GM18873 (cell line): ENCODE results near the gene UQCRC2.
"Not testable (repeated sequence)": the region's sequence is repeated elsewhere in the genome, so short reads cannot be mapped to it uniquely, and the experiment has no call there.

Source experiments
- ATAC-seq: cut with Tn5 transposase; IDR thresholded peaks from one replicate; pipeline ENCODE4 v1.9.1; 2021; ENCODE audit warnings: mild to moderate bottlenecking, moderate library complexity, moderate number of reproducible peaks; ENCODE audit not compliant: unreplicated experiment, low FRiP score

The UQCRC2 gene

DNA sequence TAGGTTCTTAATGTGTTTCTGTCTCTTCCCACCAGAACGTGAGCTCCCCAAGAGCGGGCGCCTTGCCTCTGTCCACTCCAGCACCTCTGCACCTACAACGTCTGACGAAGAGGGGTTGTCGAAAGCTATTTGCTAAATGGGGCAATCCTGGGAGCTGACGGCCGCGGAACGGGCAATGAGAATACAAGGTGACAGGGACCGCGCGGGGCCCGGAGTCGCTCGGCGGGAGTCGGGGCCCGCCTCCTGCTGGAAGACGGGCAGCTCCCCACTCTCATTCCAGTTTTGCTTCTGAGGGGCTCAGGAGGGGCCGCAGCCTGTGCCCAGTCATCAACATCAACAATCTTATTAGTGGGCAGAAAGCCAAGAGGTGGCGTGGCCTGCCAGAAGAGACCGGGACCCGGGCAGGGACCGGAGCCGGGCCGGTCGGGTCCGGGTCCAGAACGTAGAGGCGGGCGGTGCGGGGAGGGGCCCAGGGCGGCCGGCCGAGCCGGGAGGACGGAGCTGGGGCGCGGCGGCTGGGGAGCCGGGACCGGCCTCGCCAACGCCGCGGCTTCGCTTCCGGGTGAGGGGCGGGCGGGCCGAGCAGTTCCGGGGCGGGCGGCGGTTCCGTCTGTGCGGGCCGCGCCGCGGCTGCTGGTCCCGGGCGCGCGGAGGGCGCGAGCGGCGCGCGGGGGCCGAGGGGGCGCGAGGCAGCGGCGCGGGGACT, 54.5 kb downstream of the UQCRC2 start, which contains the start of gene MOSMO:
Gene MOSMO, plus strand, starts transcription at position 603 of the 706 bp plus-strand sequence. CDS start 191 bp downstream, outside the sequence.
- no peak for ATAC-seq

DNA sequence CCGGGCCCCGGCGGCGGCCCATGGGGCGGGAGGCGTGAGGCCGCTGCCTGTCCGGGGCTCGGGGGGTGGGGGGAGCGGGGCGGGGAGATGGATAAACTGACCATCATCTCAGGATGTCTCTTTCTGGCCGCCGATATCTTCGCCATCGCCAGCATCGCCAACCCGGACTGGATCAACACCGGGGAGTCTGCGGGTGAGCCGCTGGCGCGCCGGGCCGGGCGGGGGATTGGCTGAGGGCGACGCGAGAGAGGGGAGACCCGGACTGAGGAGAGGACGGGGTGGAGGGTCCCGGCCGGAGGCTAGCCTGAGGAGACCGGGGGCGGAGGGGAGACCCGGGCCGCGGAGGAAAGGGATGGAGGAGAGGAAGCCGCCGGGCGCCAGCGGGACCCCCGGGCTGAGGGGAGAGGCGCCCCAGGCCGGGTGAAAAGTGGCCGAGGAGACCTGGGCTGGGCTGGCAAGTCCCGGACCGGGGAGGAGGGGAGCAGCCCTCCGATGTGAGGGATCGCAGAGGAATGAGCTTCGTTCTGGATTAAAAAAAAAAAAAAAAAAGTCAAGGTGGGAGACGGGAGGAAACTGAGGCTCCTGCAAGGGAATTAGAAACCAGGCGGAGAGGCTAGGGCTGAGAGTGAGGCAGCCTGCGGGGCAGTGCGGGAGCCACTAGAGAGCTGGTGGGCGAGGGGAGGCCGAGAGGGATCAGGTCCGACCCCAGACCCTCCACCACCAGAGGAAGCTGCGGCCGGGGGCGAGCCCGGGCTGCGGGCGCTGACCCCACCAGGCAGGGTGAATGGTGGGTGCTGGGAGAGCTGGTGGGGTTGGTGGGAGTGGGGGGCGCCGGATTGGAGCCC, 55.3 kb downstream of the UQCRC2 start:
- ATAC-seq = no peak

DNA sequence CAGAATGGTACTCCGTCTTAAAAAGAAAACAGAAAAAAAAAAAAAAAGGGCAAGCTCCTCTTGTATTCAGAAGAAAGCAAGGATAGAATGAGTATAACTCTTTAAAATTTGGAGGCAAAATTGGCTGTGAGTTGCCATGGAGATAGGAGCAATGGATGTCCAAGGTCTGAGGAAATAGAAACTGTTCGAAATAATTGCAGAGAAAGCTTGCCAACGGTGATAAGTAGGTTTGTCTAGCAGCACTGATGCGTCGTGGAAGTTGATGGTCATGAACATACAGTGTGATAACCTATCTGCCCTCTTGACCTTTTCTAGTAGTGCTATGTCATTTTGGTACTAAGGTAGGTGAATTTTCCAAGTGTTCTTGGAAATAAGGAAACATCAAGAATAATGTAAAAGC, 57.7 kb downstream of the UQCRC2 start:
- ATAC-seq = no peak

DNA sequence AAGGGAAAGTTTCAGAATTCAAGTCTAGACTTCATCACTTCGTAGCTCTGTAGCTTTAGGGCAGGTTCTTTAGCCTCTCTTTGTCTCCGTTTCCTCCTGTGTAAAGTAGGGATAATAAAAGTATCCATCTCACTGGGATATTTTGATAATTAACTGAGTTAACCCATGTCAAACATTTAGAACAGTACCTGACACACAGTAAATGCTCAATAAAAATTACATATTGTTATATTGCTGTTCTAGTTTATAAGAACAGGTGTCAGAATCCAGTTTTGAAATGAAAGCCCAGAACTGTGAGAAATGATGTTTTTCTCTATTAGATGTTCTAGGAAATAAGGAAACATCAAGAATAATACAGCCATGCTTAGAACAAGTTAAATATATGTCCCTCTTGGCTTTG, 59.1 kb downstream of the UQCRC2 start:
- no peak for ATAC-seq

DNA sequence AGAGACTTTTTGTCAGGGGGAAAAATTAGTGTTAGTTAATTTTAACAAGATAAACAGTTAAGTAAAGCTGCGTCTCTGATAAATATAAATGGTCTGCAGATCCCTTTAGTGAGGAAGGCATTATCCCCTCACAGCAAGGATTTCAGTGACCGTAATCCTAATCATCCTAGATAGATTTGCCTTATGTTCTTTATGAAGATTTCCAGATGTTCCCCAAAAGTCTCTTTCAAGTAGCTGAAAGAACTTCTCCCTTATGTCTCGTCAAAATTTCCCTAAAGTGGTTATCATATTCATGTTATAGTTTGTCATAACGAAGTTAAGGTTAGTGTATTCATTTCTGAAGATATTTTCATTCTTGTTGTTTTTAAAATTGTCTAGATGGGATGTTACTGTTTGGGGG, 60.3 kb downstream of the UQCRC2 start:
- ATAC-seq = no peak

DNA sequence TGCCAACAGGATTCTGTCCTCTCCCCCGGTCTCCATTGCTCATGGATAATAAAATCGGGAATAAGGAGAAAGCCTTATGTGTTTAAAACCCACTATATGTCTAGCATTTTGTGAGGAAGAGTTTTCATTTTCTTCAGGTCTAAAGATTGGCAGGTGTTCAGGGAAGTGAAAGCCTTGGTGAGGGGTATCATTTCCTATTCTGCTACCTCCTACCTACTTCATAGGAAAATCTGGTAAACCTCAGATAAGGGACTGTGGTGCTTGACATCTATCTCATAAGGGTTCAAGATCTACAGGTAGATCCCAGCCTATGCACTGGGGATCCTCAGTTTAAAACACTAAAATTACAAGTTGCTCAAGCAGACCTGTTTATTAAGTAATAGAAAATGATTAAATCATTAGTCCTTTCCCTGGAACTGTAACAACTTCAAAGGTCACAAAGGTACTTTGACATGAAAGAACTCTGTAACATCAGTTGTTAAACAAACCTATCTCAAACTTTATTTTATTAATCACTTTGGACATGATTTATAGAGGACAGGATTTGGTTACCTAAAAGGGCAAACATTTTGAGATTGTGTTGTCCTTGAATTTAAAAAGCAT, 61.2 kb downstream of the UQCRC2 start:
- no peak for ATAC-seq

DNA sequence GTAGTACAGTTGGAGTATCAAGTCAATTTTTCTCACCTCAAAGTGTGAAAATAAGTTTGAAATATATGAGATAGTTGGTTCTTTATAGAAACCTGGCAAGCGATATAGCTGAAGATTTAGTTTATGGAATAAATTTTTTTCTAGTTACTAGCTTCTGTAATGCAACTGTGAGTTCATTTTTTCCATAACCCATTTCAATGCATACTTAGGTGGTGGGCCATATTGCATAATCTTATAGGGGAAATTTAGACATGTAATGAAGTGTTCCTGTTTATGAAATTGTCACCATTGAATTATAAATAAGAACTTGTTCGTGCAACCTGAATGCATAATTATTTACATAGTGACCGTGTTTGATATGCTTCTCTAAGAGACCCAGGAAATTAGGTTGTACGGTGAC, 63.8 kb downstream of the UQCRC2 start:
- no peak for ATAC-seq

DNA sequence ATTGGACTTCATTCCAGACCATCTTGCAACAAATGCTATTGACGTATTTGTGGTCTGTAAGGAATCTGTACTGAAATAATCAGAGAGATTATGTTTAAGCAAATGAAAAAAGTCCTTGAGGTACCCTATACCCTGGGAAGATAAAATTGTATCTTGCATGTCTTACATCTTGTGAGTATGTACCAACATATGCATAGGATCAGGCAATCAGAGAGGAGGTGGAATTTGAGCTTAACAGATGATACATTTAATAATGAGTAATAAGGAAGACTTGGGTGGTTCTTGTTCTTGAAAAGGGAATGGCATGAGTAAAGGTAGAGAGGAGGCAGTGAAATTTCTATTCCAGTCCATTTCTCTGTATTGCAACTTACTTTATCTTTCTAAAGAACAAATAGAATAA, 65.4 kb downstream of the UQCRC2 start:
- ATAC-seq = no peak

DNA sequence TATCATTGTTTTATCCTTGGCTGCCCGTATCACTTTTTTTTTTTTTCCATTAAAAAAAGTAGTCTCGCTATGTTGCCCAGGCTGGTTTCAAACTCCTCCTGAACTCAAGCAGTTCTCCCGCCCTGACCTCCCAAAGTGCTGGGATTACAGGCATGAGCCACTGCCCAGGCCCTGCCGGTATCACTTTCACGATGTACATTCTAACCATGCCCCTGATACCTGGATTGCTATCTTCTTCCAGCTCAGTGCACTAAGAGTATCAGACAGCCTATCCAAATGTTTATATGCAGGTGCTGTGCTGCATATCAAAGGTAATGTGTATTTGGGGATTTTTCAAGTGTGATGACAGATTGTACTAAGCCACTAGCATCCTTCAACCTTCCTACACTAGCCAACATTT, 69.0 kb downstream of the UQCRC2 start:
- no peak for ATAC-seq

DNA sequence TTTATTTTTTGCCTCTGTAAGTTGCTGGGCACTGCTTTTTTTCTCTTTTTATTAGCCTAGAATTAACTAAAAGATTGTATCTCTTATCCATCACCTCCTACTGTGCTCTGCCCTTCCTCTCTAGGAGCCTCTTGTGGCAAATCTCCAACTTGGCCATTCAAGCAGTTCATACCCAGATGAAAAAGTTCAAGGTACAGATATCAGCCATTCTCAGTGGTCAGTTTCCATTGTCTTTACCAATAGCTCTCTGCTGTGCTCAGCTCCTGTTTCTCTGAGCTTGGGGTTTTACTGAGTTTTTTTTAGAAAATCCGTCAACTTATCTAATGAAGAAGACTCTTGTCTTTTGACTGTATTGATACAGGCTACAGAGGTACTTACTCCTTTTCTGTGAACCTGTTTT, 70.3 kb downstream of the UQCRC2 start:
- no peak for ATAC-seq

DNA sequence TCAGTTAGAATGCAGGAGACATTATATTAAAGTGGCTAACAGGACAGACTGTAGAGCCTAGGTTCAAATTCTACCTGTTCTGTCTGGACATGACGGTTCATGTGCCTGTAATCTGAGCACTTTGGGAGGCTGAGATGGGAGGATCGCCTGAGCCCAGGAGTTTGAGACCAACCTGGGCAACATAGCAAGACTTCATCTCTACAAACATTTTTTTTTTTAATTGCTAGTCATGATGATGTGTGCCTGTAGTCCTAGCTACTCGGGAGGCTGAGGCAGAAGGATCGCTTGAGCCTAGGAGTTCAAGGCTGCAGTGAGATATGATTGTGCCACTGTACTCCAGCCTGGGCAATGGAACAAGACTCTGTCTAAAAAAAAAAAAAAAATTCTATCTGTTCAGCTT, 71.6 kb downstream of the UQCRC2 start:
- ATAC-seq = not testable (repeated sequence)

DNA sequence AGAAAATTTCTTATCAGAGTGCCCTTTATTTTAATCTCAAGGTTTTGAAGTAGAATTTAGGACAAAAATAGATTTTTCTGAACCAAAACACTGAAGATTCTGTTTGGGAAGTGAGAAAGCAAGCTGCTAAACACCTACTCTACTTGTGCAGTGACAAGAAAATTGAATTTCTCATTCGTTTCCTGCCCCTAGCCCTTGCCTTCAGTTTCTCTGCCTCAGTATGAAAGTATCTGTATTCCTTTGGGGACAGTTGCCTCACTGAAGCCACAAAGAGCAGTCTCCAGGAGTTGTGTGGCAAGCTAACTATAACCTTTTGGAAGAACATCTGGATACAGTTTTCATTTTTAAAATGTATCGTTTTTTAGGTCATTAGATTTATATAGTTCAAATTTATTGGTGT, 74.5 kb downstream of the UQCRC2 start:
- ATAC-seq = no peak

DNA sequence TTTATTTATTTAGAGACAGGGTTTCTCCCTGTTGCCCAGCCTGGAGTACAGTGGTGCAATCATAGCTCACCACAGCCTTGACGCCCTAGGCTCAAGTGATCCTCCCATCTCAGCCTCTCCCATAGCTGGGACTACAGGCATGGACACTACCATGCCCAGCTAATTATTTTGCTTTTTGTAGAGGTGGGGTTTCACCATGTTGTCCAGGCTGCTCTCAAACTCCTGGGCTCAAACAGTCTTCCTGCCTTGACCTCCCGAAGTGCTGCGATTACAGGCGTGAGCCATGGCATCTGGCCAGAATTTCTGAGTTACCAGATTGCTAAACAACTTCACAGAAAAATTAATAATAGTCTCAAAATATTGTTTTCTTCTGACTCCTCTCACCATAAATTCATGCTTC, 76.5 kb downstream of the UQCRC2 start:
- ATAC-seq = no peak

DNA sequence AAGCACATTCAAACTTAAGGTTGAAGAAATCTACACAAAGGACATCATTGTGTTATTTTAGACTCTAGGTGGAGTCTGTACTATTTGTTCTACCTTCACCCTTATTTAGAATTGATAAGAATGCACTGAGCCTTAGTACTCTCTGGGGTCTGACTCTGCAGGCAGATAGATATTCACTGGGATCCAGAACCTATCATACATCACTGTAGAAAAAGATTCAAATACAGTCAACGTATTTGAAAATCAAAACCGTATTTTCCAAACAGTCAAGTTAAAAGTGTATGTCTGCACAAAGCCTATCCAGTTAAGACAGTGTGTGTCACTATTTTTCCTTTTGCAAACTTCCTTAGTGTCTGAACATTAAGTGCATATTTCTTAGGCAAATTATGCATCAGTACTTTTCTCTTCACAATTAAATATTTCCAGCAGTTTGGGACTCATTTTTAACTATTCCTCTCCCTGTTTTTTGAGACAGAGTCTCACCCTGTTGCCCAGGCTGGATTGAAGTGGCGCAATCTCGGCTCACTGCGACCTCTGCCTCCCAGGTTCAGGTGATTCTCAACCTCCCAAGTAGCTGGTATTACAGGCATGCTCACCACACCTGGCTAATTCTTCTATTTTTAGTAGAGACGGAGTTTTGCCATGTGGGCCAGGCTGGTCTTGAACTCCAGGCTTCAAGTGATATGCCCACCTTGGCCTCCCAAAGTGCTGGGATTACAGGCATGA, 77.1 kb downstream of the UQCRC2 start:
- ATAC-seq = no peak

DNA sequence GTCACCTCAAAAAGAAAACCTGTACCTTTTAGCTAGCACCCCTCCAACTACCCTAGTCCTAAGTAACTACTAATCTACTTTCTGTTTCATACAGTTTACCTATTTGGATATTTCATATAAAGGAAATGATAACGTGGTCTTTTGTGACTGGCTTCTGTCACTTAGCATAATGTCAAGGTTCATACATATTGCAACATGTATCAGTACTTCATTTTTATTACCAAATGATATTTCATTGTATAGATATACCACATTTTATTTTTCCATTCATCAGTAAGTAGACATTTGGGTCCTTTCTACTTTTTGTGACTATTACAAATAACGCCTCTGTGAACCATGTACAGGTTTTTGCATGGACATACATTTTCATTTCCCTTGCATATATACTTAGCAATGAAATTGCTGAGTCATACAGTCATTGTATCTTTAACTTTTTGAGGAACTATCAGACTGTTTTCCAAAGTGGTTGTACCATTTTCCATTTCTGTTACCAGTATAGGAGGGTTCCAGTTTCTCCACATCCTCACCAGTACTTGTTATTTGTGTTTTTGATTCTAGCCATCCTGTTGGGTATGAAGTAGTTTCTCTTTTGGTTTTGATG, 78.4 kb downstream of the UQCRC2 start:
- ATAC-seq = no peak
